ENCODE results near the gene CDCA4.

Gene CDCA4

GRCh38 chr14:105051182-105052109 lies 30.6 kb upstream of the CDCA4 start:
- TF ChIP-seq CTCF (IDR thresholded peaks at IDR 0.05; ENCODE audit: extremely low read depth, insufficient read depth, missing control alignments) = no peak
- no peak for DNase-seq (ENCODE audit: low spot score)
- in situ Hi-C loops (cut with MboI; ENCODE audit: low pct_unique_long_range_greater_than_20kb, low sequenced_read_pairs, unreplicated experiment) = no loop called here

- no peak for TF ChIP-seq CTCF (IDR thresholded peaks at IDR 0.05; ENCODE audit: extremely low read depth, insufficient read depth, missing control alignments)
- in situ Hi-C loops (cut with MboI; ENCODE audit: low pct_unique_long_range_greater_than_20kb, low sequenced_read_pairs, unreplicated experiment) = no loop called here
- DNase-seq (ENCODE audit: low spot score) = no peak
These were observed 29.6 kb upstream of the CDCA4 start for GRCh38 chr14:105050551-105050897.

GRCh38 chr14:105049753-105050550 lies 29.1 kb upstream of the CDCA4 start:
- DNase-seq (ENCODE audit: low spot score) = no peak
- in situ Hi-C loops (cut with MboI; ENCODE audit: low pct_unique_long_range_greater_than_20kb, low sequenced_read_pairs, unreplicated experiment) = loop anchor here (25.0 kb wide), 1 partner anchor 288 kb away; the partner anchor contains the start of gene SIVA1
- no peak for TF ChIP-seq CTCF (IDR thresholded peaks at IDR 0.05; ENCODE audit: extremely low read depth, insufficient read depth, missing control alignments)

- in situ Hi-C loops (cut with MboI; ENCODE audit: low pct_unique_long_range_greater_than_20kb, low sequenced_read_pairs, unreplicated experiment) = loop anchor here (25.0 kb wide), 1 partner anchor 285 kb away; the partner anchor contains the start of gene SIVA1
- no peak for TF ChIP-seq CTCF (IDR thresholded peaks at IDR 0.05; ENCODE audit: extremely low read depth, insufficient read depth, missing control alignments)
- peak; percentile 65 for DNase-seq (ENCODE audit: low spot score)
These were observed 26.6 kb upstream of the CDCA4 start for GRCh38 chr14:105047283-105048016.

GRCh38 chr14:105046891-105047282 lies 26.0 kb upstream of the CDCA4 start:
- no peak for TF ChIP-seq CTCF (IDR thresholded peaks at IDR 0.05; ENCODE audit: extremely low read depth, insufficient read depth, missing control alignments)
- in situ Hi-C loops (cut with MboI; ENCODE audit: low pct_unique_long_range_greater_than_20kb, low sequenced_read_pairs, unreplicated experiment) = loop anchor here (25.0 kb wide), 1 partner anchor 285 kb away; the partner anchor contains the start of gene SIVA1
- DNase-seq (ENCODE audit: low spot score) = peak; percentile 32
